DOHH2 (cell line): ENCODE measurements around the gene METTL16.

ENCODE experiments used
- H3F3A ChIP-seq: fragments of 200-600 bp; sonication (generic), shearing (Covaris generic); 2 replicates; pipeline ENCODE4 v1.6.0; 2016; ENCODE audit warnings: antibody characterized with exemption, mild to moderate bottlenecking; ENCODE audit not compliant: control insufficient read depth, insufficient read depth
- H3K27ac ChIP-seq: fragments of 200-600 bp; sonication (generic); 2 replicates; pipeline ENCODE4 v1.5.1; 2014; ENCODE audit warnings: low read depth, mild to moderate bottlenecking, low read length, moderate library complexity
- H3K27me3 ChIP-seq: fragments of 200-600 bp; sonication (generic); 2 replicates; pipeline ENCODE4 v1.6.1; 2014; ENCODE audit warnings: mild to moderate bottlenecking, low read length, mixed read lengths; ENCODE audit not compliant: control insufficient read depth
- H3K36me3 ChIP-seq: fragments of 200-600 bp; sonication (generic); 2 replicates; pipeline ENCODE4 v1.6.1; 2014; ENCODE audit warnings: mild to moderate bottlenecking, low read length, moderate library complexity, mixed read lengths; ENCODE audit not compliant: control insufficient read depth
- H3K4me1 ChIP-seq: fragments of 200-600 bp; sonication (generic); 2 replicates; pipeline ENCODE4 v1.6.1; 2014; ENCODE audit warnings: mild to moderate bottlenecking, low read length, mixed read lengths; ENCODE audit not compliant: control insufficient read depth
- H3K4me2 ChIP-seq: fragments of 200-600 bp; sonication (generic); 2 replicates; pipeline ENCODE4 v1.6.0; 2014; ENCODE audit warnings: mild to moderate bottlenecking, low read length, moderate library complexity
- H3K4me3 ChIP-seq: fragments of 200-600 bp; sonication (generic); 2 replicates; pipeline ENCODE4 v1.5.1; 2014; ENCODE audit warnings: mild to moderate bottlenecking, low read length, mixed read lengths
- H3K79me2 ChIP-seq: fragments of 200-600 bp; sonication (generic); 2 replicates; pipeline ENCODE4 v1.6.1; 2014; ENCODE audit warnings: mild to moderate bottlenecking, low read length, mixed read lengths; ENCODE audit not compliant: control insufficient read depth
- H3K9me2 ChIP-seq: fragments of 200-600 bp; sonication (generic); replicated peaks from 2 replicates; pipeline ENCODE4 v1.6.1; 2014; ENCODE audit warnings: mild to moderate bottlenecking, low read length, mixed read lengths; ENCODE audit not compliant: control insufficient read depth
- H3K9me3 ChIP-seq: fragments of 200-600 bp; sonication (generic); 2 replicates; pipeline ENCODE4 v1.6.1; 2014; ENCODE audit warnings: antibody characterized with exemption, low read length, mixed read lengths; ENCODE audit not compliant: control insufficient read depth, insufficient read depth
- H4K20me1 ChIP-seq: fragments of 200-600 bp; sonication (generic); 2 replicates; pipeline ENCODE4 v1.6.0; 2014; ENCODE audit warnings: low read depth, mild to moderate bottlenecking, antibody characterized with exemption, low read length, moderate library complexity; ENCODE audit not compliant: control insufficient read depth, insufficient read depth
- CTCF ChIP-seq: fragments of 200-600 bp; sonication (generic); IDR thresholded peaks from one replicate; pipeline ENCODE4 v1.5.1; 2014; ENCODE audit warnings: antibody characterized with exemption, mild to moderate bottlenecking, low read depth, low read length; ENCODE audit not compliant: poor library complexity, severe bottlenecking
- EZH2phosphoT487 ChIP-seq: fragments of 200-600 bp; sonication (generic); IDR thresholded peaks from 2 replicates; pipeline ENCODE4 v1.6.1; 2017; ENCODE audit warnings: borderline replicate concordance, mild to moderate bottlenecking, antibody characterized with exemption, low read length, moderate library complexity, mixed read lengths

The METTL16 gene

GRCh38 chr17:2376107-2376506, 135.6 kb downstream of the METTL16 start:
- TF ChIP-seq CTCF, result no peak
- no peak for TF ChIP-seq EZH2phosphoT487
- Histone ChIP-seq H3K4me3 (no peak overlapping the region), H3K27ac (no peak overlapping the region), H3K36me3 (peaks cover 5% of the 10 kb centered on the region; the same call in 1 of the 2 replicates), H3K4me2 (no peak overlapping the region), H3K9me3 (no peaks in the 10 kb centered on the region), H4K20me1 (no peaks in the 10 kb centered on the region), H3K27me3 (no peaks in the 10 kb centered on the region), H3K9me2 (no peaks in the 10 kb centered on the region), H3F3A (no peaks in the 10 kb centered on the region), H3K79me2 (no peaks in the 10 kb centered on the region), H3K4me1 (no peaks in the 10 kb centered on the region)

- Histone ChIP-seq H4K20me1 (no peaks in the 10 kb centered on the region), H3K4me3 (no peak overlapping the region), H3K27me3 (no peaks in the 10 kb centered on the region), H3K27ac (no peak overlapping the region), H3K9me3 (no peaks in the 10 kb centered on the region), H3K36me3 (peaks cover 5% of the 10 kb centered on the region; the same call in 1 of the 2 replicates), H3K79me2 (no peaks in the 10 kb centered on the region), H3F3A (no peaks in the 10 kb centered on the region), H3K9me2 (no peaks in the 10 kb centered on the region), H3K4me2 (no peak overlapping the region), H3K4me1 (no peaks in the 10 kb centered on the region)
- TF ChIP-seq CTCF (no peak), EZH2phosphoT487 (no peak)
Observed at GRCh38 chr17:2375406-2375805, 136.3 kb downstream of the METTL16 start.

GRCh38 chr17:2374549-2375285, 137.0 kb downstream of the METTL16 start:
- TF ChIP-seq EZH2phosphoT487 (no peak), CTCF (no peak)
- Histone ChIP-seq H3K9me2 (no peaks in the 10 kb centered on the region), H3K4me2 (no peak overlapping the region), H3F3A (no peaks in the 10 kb centered on the region), H3K27me3 (no peaks in the 10 kb centered on the region), H3K4me1 (no peaks in the 10 kb centered on the region), H3K4me3 (no peak overlapping the region), H3K79me2 (no peaks in the 10 kb centered on the region), H3K9me3 (no peaks in the 10 kb centered on the region), H4K20me1 (no peaks in the 10 kb centered on the region), H3K36me3 (0 out of 2 replicates have a peak, but pooled peaks cover 2% of the 10 kb centered on the region), H3K27ac (no peak overlapping the region)
